Gastroesophageal sphincter (tissue), 3 donors: ENCODE data around the gene GABBR2.

Source experiments
- POLR2AphosphoS5 ChIP-seq: sonication (generic); formaldehyde crosslinking; IDR thresholded peaks from one replicate; pipeline ENCODE4 v1.6.1; 2017; ENCODE audit warnings: antibody characterized with exemption
- TF ChIP-seq, protein P1 (sequence below), 4 experiments: fragments of 200-600 bp in 2 of 4; fragments of 450-650 bp in 2 of 4; sonication (generic) in 1 of 4; IDR thresholded peaks; one replicate each; pipeline ENCODE4 v1.5.1; 2017 to 2019; ENCODE audit warnings: antibody characterized with exemption in 4 of 4, mild to moderate bottlenecking in 2 of 4, moderate library complexity in 2 of 4

DNA sequence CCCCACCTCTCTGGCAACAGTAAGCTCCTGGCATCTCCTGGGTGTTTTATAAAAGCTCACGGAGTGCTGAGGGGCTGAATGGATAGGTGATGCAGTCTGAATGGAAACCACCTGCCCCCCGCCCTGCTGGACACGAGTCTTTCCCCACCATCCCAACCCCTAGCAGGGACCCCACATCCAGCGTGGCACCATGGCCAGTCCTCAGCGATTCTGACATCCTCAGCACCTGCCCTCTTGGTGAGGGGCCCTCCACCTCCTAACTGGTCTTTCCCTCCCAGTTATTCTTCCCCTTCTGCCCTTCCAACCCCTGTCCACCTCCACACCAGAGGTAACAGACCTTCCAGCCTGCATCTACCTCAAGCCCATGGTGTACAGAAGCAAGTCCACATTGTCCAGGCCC, 38.7 kb upstream of the GABBR2 start:
- TF ChIP-seq, protein P1, sequence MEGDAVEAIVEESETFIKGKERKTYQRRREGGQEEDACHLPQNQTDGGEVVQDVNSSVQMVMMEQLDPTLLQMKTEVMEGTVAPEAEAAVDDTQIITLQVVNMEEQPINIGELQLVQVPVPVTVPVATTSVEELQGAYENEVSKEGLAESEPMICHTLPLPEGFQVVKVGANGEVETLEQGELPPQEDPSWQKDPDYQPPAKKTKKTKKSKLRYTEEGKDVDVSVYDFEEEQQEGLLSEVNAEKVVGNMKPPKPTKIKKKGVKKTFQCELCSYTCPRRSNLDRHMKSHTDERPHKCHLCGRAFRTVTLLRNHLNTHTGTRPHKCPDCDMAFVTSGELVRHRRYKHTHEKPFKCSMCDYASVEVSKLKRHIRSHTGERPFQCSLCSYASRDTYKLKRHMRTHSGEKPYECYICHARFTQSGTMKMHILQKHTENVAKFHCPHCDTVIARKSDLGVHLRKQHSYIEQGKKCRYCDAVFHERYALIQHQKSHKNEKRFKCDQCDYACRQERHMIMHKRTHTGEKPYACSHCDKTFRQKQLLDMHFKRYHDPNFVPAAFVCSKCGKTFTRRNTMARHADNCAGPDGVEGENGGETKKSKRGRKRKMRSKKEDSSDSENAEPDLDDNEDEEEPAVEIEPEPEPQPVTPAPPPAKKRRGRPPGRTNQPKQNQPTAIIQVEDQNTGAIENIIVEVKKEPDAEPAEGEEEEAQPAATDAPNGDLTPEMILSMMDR (IDR thresholded peaks at IDR 0.05), result no peak
- TF ChIP-seq POLR2AphosphoS5, result no peak
